Measurements from ENCODE around the gene ADIPOR2. TPM values are rescaled to one million over a fixed set of nuclear protein-coding genes. Genes with fewer than 3 reads are reported as not detected.

The ADIPOR2 gene
- total RNA-seq, 2 experiments from 2014 or later = 63.5 to 83.3 TPM

DNA sequence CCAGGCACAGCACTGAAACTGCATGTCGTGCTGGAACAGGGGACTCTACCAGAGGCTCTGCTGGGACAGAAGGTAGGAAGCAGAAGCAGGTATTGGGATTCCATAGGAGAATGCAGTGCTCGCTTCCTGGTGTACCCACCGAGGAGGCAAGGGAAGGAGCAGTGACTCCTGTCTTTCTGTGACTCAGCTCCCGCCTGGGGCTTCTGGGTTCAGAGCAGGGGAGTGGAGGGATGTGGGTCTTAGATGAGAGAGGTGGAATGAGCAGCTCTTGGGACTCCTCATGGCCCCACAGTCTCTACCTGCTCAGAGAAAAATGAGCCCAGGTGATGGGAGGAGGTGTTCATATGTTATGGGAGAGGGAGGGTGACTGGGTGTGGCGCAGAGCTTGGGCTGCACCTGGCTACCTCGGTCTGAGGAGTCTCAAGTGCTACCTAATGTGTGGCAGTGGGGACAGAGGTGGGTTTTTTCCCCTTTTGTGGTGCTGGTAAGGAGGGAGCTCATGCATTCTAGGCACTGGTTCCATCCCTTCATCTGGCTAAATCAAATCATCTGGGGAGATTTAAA lies 35.6 kb upstream of the ADIPOR2 start:
- DNase-seq (no peak), ATAC-seq (no peak)
- Mint-ChIP-seq H3K27me3 (peaks cover 16% of the 10 kb centered on the region), H3K4me1 (peaks cover 5% of the 10 kb centered on the region), H3K9me3 (ENCODE audit: low read depth) (no peaks in the 10 kb centered on the region), H3K36me3 (no peaks in the 10 kb centered on the region), H3K27ac (no peak overlapping the region), H3K4me3 (no peak overlapping the region)
- CTCF ChIA-PET = interaction anchor here (0.7 to 16.9 kb wide), 4 partner anchors 21 to 284 kb away, joined by 3 to 304 read pairs (median 50); no protein-coding TSS in a partner anchor

DNA sequence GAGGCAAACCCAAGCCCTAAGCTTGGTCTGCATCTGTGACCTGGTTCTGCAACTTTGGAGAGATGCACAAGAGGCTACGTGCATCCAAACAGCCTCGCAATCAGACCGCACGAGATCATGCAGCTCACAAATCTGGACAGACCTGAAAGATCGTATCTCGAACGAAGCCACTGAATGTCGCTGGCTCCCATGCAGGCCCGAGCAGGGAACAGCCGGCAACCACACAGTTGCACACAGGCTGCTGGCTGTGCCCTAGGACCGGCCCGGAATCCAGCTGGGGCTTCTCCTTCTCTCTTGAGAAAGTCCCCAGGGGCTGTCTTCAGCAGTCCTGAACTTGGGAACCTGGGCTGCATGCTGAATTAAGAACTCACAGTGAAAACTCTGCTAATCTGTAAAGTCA lies 34.0 kb upstream of the ADIPOR2 start:
- Mint-ChIP-seq H3K4me1 (peaks cover 8% of the 10 kb centered on the region), H3K9me3 (ENCODE audit: low read depth) (no peaks in the 10 kb centered on the region), H3K36me3 (no peaks in the 10 kb centered on the region), H3K4me3 (no peak overlapping the region), H3K27me3 (peaks cover 6% of the 10 kb centered on the region), H3K27ac (no peak overlapping the region)
- no peak for ATAC-seq
- CTCF ChIA-PET = interaction anchor here (0.5 to 16.9 kb wide), 6 partner anchors 22 to 283 kb away, joined by 3 to 304 read pairs (median 4); no protein-coding TSS in a partner anchor
- DNase-seq = no peak

DNA sequence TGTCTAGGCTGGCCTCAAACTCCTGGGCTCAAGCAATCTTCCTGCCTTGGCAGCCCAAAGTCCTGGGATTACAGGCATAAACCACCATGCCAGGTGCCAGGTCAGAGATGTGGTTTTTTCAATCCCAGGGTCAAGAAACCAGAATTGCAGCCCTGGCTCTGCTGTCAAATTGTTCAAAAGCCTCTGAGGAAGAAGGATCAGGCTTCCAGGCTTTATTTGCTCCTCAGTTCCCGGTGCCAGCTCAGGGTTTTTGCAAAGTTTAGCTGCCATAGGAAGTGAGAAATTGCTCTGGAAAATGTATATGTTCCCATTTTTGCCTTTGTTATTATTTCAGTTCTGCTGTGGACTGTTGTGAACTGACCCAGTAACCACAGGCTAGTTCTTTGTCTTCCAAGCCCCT lies 33.2 kb upstream of the ADIPOR2 start:
- no peaks in the 10 kb centered on the region for H3K36me3 Mint-ChIP-seq
- ATAC-seq = no peak
- peaks cover 4% of the 10 kb centered on the region for H3K27me3 Mint-ChIP-seq
- H3K27ac Mint-ChIP-seq = no peak overlapping the region
- no peak for DNase-seq
- peaks cover 9% of the 10 kb centered on the region for H3K4me1 Mint-ChIP-seq
- H3K4me3 Mint-ChIP-seq = no peak overlapping the region
- no peaks in the 10 kb centered on the region for H3K9me3 Mint-ChIP-seq (ENCODE audit: low read depth)
- CTCF ChIA-PET = interaction anchor here (0.7 to 16.9 kb wide), 3 partner anchors 23 to 282 kb away, joined by 3 to 304 read pairs (median 6); no protein-coding TSS in a partner anchor

DNA sequence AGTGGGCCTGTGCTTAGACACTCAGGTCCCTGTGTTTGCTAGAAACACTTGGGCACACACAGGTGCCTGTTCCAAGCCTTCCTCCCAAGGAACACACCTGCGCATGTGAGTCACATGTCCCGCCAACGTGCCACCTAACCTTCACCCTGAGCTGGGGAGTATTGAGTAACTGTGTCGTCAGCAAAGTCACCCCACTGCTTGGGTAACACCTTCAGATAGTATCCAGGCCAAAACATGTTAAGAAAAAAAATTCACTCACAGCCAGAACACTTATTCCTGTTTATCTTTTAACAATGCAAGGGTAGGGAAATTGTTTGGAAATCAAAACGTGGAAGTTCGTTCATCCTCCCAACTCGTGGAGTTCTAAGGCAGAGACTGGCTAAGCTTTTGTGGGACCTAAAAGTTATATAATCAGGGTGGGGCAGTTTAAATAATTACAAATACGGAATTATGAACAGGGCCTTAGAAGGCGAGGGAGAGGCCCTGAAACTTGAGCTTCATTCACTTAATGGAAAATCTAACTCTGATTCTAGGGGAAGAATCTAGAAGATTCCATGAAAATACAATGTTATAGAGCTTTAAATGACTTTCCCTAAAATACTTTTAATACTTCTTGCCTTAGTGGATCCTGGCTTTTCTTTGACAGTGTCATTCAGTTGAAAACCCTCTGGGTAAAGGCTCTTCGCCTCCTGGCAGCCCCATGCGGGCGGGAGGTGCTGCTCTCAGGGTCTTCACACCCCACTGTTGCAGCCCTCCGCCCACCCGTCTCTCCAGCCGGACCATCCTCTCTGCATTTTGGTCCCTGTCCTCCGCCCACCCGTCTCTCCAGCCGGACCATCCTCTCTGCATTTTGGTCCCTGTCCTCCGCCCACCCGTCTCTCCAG lies 30.3 kb upstream of the ADIPOR2 start:
- Mint-ChIP-seq H3K4me3 (no peak overlapping the region), H3K9me3 (ENCODE audit: low read depth) (no peaks in the 10 kb centered on the region), H3K4me1 (peaks cover 25% of the 10 kb centered on the region), H3K27ac (peak overlapping the region; percentile 44), H3K27me3 (peaks cover 2% of the 10 kb centered on the region), H3K36me3 (peaks cover 4% of the 10 kb centered on the region)
- ATAC-seq (no peak), DNase-seq (peak; percentile 61)
- CTCF ChIA-PET = interaction anchor here (1.0 to 16.9 kb wide), 7 partner anchors 9 to 542 kb away, joined by 3 to 304 read pairs (median 6); no protein-coding TSS in a partner anchor

DNA sequence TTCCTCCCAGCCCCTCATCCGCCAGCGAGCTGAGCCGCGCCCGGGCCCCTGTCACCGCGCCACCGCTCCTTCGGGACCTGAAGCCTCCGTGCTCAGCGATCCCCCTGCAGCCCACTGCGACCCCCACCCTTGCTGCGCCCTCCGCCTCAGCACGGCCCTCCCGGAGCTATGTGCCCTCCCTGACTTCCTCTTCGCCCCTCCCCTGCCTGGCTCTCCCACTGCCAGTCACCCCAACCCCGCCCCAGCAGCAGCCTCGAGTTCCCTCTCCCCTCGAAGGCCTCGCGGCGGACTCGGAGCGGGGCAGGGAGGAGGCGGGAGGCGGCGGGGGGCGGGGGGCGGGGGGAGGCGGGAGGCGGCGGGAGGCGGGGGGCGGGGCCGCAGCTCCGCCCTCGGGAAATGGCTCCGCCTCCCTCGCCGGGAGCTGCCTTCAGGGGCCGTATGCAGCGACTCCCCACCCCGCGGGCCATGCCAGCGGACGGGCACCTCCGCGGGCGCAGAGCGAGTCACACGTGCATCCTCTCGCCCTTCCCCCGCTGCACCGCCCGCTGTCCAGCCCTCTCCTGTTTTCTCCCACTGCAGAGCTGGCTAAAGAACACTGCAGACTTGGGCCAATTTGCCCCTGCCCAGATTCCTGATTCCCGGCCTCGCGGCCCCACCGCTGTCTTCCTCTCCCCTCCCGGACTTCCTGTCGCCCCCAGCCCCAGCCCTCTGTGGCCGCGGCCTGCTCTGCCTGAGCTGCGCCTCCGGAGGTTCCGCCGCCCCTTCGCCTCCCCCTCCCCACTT lies 29.1 kb upstream of the ADIPOR2 start:
- peaks cover 34% of the 10 kb centered on the region for H3K4me1 Mint-ChIP-seq
- peaks cover 2% of the 10 kb centered on the region for H3K27me3 Mint-ChIP-seq
- H3K36me3 Mint-ChIP-seq = peaks cover 4% of the 10 kb centered on the region
- CTCF ChIA-PET = interaction anchor here (0.7 to 16.9 kb wide), 9 partner anchors 8 to 278 kb away, joined by 3 to 304 read pairs (median 4); no protein-coding TSS in a partner anchor
- ATAC-seq = peak; percentile 94
- DNase-seq = peak; percentile 94
- H3K27ac Mint-ChIP-seq = peak overlapping the region; percentile 78
- H3K4me3 Mint-ChIP-seq = peak overlapping the region; percentile 55
- no peaks in the 10 kb centered on the region for H3K9me3 Mint-ChIP-seq (ENCODE audit: low read depth)

DNA sequence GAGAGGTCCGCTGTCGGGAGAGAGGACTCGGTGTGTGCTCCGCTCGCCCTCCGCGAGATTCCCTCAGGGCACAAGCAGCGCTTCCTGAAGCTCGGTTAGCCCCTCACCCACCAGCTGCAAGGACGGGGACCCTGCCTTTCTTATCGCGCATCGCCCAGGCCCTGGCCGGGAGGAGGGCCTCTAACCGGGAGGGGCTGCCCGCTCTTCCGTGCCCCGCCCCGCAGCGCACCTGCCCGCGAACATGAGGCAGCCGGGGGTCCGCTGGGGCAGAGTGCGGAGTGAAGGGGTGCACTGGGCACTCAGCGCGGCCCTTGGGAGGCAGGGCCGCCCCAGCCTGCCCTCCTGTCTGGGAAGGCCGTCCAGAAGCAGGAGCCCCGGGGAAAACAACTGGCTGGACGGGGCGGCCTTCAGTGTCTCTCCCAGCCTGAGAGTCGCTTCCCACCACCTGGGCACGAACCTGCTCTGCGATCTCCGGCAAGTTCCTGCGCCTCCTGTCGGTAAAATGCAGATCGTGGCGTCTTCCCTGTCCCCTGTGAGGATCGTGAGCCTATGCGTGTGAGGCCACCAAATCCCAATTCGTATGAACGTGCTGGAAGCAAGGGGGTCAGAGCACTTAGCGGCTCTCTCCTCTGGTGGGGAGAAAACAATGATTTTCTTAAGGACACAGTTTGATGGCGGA lies 28.0 kb upstream of the ADIPOR2 start:
- Mint-ChIP-seq H3K36me3 (peaks cover 4% of the 10 kb centered on the region), H3K9me3 (ENCODE audit: low read depth) (no peaks in the 10 kb centered on the region), H3K27me3 (peaks cover 2% of the 10 kb centered on the region), H3K4me3 (peak overlapping the region; percentile 69), H3K27ac (peak overlapping the region; percentile 87), H3K4me1 (peaks cover 46% of the 10 kb centered on the region)
- ATAC-seq (no peak), DNase-seq (peak; percentile 57)
- CTCF ChIA-PET = interaction anchor here (1.0 to 16.9 kb wide), 4 partner anchors 10 to 133 kb away, joined by 3 to 304 read pairs (median 6); no protein-coding TSS in a partner anchor

DNA sequence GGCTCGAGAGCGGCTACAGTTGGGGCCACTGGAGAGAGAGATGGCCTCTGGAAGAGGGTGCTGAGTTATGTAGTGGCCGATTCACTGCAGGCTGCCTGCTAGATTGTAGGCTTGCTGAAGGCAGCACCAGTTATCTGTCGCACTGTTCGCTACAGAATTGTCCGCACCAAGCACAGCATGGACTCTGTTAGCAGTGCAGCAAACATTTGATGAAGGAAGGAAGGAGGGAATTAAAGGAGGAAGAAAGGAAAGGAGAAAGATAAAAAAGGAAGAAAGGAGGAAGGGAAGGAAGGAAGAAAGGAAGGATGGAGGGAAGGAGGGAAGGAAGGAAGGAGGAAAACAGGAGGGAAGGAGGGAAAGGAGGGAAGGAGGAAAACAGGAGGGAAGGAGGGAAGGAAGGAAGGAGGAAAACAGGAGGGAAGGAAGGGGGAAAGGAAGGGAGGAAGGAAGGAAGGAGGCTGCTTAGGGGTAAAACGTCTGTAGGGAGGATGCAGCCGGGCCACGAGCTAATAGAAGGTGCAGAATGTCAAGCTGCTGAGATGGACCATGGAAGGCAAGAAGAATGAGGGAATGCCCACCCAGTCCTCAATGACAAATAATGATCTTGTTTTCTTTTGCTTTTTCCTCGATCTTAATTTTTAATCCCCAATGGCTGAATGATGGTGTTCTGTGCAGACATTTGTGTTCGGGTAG lies 27.3 kb upstream of the ADIPOR2 start:
- CTCF ChIA-PET = interaction anchor here (0.5 kb wide), 1 partner anchor 11 kb away, joined by 3 read pairs; no protein-coding TSS in a partner anchor
- peaks cover 6% of the 10 kb centered on the region for H3K36me3 Mint-ChIP-seq
- peak overlapping the region; percentile 69 for H3K4me3 Mint-ChIP-seq
- H3K4me1 Mint-ChIP-seq = peaks cover 50% of the 10 kb centered on the region
- H3K9me3 Mint-ChIP-seq (ENCODE audit: low read depth) = no peaks in the 10 kb centered on the region
- DNase-seq (no peak), ATAC-seq (no peak)
- no peak overlapping the region for H3K27ac Mint-ChIP-seq
- H3K27me3 Mint-ChIP-seq = peaks cover 2% of the 10 kb centered on the region

DNA sequence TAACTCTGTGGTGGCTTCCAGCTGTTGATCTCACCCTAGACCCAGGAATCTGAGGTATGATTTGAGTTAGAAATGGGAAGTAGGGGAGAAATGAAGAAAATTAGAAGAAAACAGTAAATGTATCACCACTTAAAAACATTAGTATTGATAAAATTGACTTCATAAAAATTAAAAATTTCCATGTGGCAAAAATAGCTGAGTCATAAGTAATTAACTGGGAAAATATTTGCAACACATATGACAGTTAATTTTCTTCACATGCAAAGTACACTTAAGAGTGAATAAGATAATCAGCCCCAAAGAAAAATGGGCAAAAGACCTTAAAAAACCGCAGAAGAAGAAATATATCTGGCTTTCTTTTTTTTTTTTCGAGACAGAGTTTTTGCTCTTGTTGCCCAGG lies 25.5 kb upstream of the ADIPOR2 start:
- peaks cover 6% of the 10 kb centered on the region for H3K36me3 Mint-ChIP-seq
- no peak overlapping the region for H3K4me3 Mint-ChIP-seq
- H3K27ac Mint-ChIP-seq = no peak overlapping the region
- peaks cover 57% of the 10 kb centered on the region for H3K4me1 Mint-ChIP-seq
- no peaks in the 10 kb centered on the region for H3K9me3 Mint-ChIP-seq (ENCODE audit: low read depth)
- DNase-seq (no peak), ATAC-seq (no peak)
- H3K27me3 Mint-ChIP-seq = peaks cover 2% of the 10 kb centered on the region
- CTCF ChIA-PET = interaction anchor here (1.6 kb wide), 1 partner anchor 126 kb away, joined by 4 read pairs; no protein-coding TSS in a partner anchor

DNA sequence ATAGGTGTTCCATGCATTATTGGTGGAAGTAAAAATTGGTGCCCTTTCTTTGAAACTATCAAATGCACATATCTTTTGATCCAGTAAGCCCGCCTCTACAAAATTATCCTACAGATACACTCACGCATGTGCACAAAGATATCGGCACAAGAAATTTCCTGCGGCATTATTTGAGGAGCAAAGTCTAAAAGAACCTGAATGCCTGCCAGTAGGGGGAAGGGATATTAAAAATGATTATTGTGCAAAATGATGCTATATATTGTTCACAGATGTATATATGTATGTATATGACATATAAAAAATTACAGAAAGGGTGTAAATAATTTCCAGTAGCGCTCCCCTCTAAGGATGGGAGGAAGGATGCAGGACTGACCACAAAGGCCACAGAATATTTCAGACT lies 24.7 kb upstream of the ADIPOR2 start:
- CTCF ChIA-PET = interaction anchor here (0.9 to 1.8 kb wide), 6 partner anchors 13 to 274 kb away, joined by 3 to 7 read pairs (median 4); partner anchors contain the start of gene ADIPOR2
- peaks cover 6% of the 10 kb centered on the region for H3K36me3 Mint-ChIP-seq
- peaks cover 58% of the 10 kb centered on the region for H3K4me1 Mint-ChIP-seq
- DNase-seq (no peak), ATAC-seq (no peak)
- no peaks in the 10 kb centered on the region for H3K9me3 Mint-ChIP-seq (ENCODE audit: low read depth)
- H3K4me3 Mint-ChIP-seq = no peak overlapping the region
- H3K27ac Mint-ChIP-seq = peak overlapping the region; percentile 35
- peaks cover 2% of the 10 kb centered on the region for H3K27me3 Mint-ChIP-seq

DNA sequence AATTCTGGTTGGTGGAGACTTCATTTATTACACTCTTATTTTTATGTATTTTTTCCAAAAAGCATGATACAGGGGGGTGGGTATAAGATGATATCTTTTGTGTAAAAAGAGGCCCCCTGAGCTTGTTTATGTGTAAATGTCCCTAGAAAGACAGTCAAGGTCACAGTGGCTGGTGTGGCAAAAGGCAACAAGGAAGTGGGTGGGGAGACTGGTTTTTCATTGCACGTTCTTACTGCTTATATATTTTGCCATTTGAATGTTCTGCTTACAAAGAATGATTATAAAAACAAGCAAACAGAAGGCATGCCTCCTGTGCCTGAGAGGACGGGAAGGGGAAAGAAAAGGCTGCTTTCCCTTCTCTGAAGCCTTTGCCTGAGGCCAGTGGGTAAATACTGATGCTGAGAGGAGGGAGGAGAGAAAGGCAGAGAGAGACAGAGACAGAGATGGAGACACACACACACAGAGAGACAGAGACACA lies 24.1 kb upstream of the ADIPOR2 start:
- Mint-ChIP-seq H3K4me3 (peak overlapping the region; percentile 57), H3K27ac (peak overlapping the region; percentile 90), H3K9me3 (ENCODE audit: low read depth) (no peaks in the 10 kb centered on the region), H3K27me3 (peaks cover 2% of the 10 kb centered on the region), H3K4me1 (peaks cover 60% of the 10 kb centered on the region), H3K36me3 (peaks cover 6% of the 10 kb centered on the region)
- peak; percentile 72 for DNase-seq
- peak; percentile 12 for ATAC-seq
- CTCF ChIA-PET = interaction anchor here (0.9 to 1.8 kb wide), 7 partner anchors 13 to 273 kb away, joined by 3 to 7 read pairs (median 4); partner anchors contain the start of gene ADIPOR2

DNA sequence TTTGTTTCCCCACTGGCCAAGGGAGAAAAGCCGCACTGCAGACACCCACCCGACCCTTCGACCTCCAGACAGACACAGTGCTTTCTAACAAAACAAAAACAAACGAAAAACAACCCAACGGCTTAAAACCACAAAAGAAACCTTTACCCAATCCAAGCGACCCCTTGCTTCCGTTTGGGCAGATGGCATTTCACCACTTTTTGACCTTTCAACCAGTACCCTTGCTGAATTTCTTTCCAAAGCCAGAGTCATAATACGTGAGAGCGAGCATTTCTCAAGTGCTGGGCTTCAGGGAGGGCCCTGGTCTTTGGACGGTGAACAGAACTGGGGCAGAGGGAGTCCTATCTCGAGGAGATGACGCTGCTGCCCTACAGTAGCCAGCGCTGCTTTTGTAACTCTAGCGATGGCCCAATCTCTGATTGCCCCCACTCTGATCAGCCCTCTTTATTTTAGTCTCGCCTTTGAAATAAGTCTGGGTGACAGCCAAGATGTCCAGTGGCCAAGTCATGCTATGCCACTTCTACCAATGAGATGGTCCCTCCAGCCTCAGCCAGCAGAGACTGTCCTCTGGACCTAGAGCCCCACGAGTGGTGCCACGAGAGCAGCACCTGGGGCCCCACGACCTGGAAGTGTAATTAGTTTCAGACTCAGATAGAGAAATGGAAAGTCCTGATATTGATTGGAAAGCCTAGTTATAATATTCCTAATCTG lies 21.9 kb upstream of the ADIPOR2 start:
- DNase-seq = no peak

More for the DNA sequence above, 21.9 kb upstream of the ADIPOR2 start:
- ATAC-seq = peak; percentile 8
- Mint-ChIP-seq H3K27ac (peak overlapping the region; percentile 50), H3K9me3 (ENCODE audit: low read depth) (no peaks in the 10 kb centered on the region), H3K4me3 (peak overlapping the region; percentile 4), H3K27me3 (no peaks in the 10 kb centered on the region), H3K4me1 (peaks cover 52% of the 10 kb centered on the region), H3K36me3 (peaks cover 2% of the 10 kb centered on the region)
- CTCF ChIA-PET = interaction anchor here (1.5 to 2.2 kb wide), 3 partner anchors 8 to 122 kb away, joined by 4 to 8 read pairs (median 6); no protein-coding TSS in a partner anchor
